SH-SY5Y (cell line): ENCODE measurements around the gene CD2BP2.

Experiments used
- GATA2 ChIP-seq: IDR thresholded peaks from 2 replicates; pipeline ENCODE4 v1.6.1; 2011; ENCODE audit warnings: mild to moderate bottlenecking, low read depth, low read length
- GATA3 ChIP-seq: IDR thresholded peaks from 2 replicates; pipeline ENCODE4 v1.6.1; 2011; ENCODE audit warnings: low read depth, mild to moderate bottlenecking, low read length, moderate library complexity

- TF ChIP-seq GATA3 (no peak), GATA2 (no peak)
Measured at GRCh38 chr16:30381291-30382041, 26.4 kb upstream of the CD2BP2 start.
